Activated CD4-positive, alpha-beta T cell treated with anti-CD3 and anti-CD28 coated beads, Interleukin-2, amount 50 U/mL, for 48 hours (primary cell): ENCODE measurements around the gene DBN1.
A peak's percentile ranks its signal among the peaks of the same experiment; 100 is the strongest.
"Not testable (repeated sequence)": the region's sequence is repeated elsewhere in the genome, so short reads cannot be mapped to it uniquely, and the experiment has no call there.

Experiments used
- DNase-seq, 2 experiments: peaks; one replicate each; pipeline ENCODE4 v3.0.0-alpha.2; 2020

DBN1 gene

GRCh38 chr5:177427211-177427822 is 46.1 kb downstream of the DBN1 start:
- peak in 1 of 2 experiments; percentile 51 for DNase-seq

GRCh38 chr5:177426566-177427210 is 46.7 kb downstream of the DBN1 start, which contains the start of gene GRK6:
Gene GRK6, plus strand, starts transcription at chr5:177426676. Its CDS starts 170 bp downstream, at chr5:177426846.
- DNase-seq: peak; percentile 67 to 70

GRCh38 chr5:177425801-177426565 is 47.5 kb downstream of the DBN1 start:
- peak; percentile 99 to 100 for DNase-seq

GRCh38 chr5:177425196-177425800 is 48.1 kb downstream of the DBN1 start:
- no peak for DNase-seq

GRCh38 chr5:177423671-177424070 is 49.8 kb downstream of the DBN1 start:
- DNase-seq: no peak

- no peak for DNase-seq
Observed at GRCh38 chr5:177421062-177421798, 52.2 kb downstream of the DBN1 start.

- not testable (repeated sequence) for DNase-seq
Observed at GRCh38 chr5:177420472-177420871, 53.0 kb downstream of the DBN1 start.

- no peak for DNase-seq
Observed at GRCh38 chr5:177419046-177419445, 54.4 kb downstream of the DBN1 start.

- DNase-seq: not testable (repeated sequence)
Observed at GRCh38 chr5:177417081-177417480, 56.4 kb downstream of the DBN1 start.

- no peak for DNase-seq
Observed at GRCh38 chr5:177414481-177414880, 59.0 kb downstream of the DBN1 start.

- peak in 1 of 2 experiments; percentile 36 for DNase-seq
Observed at GRCh38 chr5:177412603-177413233, 60.7 kb downstream of the DBN1 start.

GRCh38 chr5:177410575-177410974 is 62.9 kb downstream of the DBN1 start:
- no peak for DNase-seq

- no peak for DNase-seq
Observed at GRCh38 chr5:177409043-177409801, 64.2 kb downstream of the DBN1 start, which contains the start of gene F12. Gene F12, minus strand, starts transcription at chr5:177409564. Its CDS starts 37 bp downstream, at chr5:177409527.
